ENCODE measurements around the gene VPS13D.

GRCh38 chr1:12428334-12428733 lies 198.5 kb downstream of the VPS13D start:
- TF ChIP-seq CREB1 (IDR thresholded peaks at IDR 0.05; ENCODE audit: low read depth) (no peak), RAD21 (IDR thresholded peaks at IDR 0.05; ENCODE audit: low read depth) (no peak), CEBPB (IDR thresholded peaks at IDR 0.05) (no peak), MAX (IDR thresholded peaks at IDR 0.05) (no peak), NFIC (IDR thresholded peaks at IDR 0.05) (no peak), TCF12 (IDR thresholded peaks at IDR 0.05; ENCODE audit: low read depth) (no peak), YY1 (IDR thresholded peaks at IDR 0.05; ENCODE audit: low read depth) (no peak), TAF1 (IDR thresholded peaks at IDR 0.05; ENCODE audit: low read depth) (no peak), EP300 (IDR thresholded peaks at IDR 0.05; ENCODE audit: borderline replicate concordance) (no peak), FOXM1 (IDR thresholded peaks at IDR 0.05; ENCODE audit: borderline replicate concordance, low read depth) (no peak), TEAD4 (IDR thresholded peaks at IDR 0.05) (no peak)
- TF ChIP-seq, protein P1, sequence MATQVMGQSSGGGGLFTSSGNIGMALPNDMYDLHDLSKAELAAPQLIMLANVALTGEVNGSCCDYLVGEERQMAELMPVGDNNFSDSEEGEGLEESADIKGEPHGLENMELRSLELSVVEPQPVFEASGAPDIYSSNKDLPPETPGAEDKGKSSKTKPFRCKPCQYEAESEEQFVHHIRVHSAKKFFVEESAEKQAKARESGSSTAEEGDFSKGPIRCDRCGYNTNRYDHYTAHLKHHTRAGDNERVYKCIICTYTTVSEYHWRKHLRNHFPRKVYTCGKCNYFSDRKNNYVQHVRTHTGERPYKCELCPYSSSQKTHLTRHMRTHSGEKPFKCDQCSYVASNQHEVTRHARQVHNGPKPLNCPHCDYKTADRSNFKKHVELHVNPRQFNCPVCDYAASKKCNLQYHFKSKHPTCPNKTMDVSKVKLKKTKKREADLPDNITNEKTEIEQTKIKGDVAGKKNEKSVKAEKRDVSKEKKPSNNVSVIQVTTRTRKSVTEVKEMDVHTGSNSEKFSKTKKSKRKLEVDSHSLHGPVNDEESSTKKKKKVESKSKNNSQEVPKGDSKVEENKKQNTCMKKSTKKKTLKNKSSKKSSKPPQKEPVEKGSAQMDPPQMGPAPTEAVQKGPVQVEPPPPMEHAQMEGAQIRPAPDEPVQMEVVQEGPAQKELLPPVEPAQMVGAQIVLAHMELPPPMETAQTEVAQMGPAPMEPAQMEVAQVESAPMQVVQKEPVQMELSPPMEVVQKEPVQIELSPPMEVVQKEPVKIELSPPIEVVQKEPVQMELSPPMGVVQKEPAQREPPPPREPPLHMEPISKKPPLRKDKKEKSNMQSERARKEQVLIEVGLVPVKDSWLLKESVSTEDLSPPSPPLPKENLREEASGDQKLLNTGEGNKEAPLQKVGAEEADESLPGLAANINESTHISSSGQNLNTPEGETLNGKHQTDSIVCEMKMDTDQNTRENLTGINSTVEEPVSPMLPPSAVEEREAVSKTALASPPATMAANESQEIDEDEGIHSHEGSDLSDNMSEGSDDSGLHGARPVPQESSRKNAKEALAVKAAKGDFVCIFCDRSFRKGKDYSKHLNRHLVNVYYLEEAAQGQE (IDR thresholded peaks at IDR 0.05; ENCODE audit: low read depth) = no peak
- TF ChIP-seq, protein P2, sequence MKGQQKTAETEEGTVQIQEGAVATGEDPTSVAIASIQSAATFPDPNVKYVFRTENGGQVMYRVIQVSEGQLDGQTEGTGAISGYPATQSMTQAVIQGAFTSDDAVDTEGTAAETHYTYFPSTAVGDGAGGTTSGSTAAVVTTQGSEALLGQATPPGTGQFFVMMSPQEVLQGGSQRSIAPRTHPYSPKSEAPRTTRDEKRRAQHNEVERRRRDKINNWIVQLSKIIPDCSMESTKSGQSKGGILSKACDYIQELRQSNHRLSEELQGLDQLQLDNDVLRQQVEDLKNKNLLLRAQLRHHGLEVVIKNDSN (IDR thresholded peaks at IDR 0.05) = no peak
